Smooth muscle cell of the brain vasculature (primary cell): ENCODE measurements around the gene TPO.
A peak's percentile ranks its signal among the peaks of the same experiment; 100 is the strongest.

ENCODE experiments used
- DNase-seq: peaks from one replicate; pipeline ENCODE4 v3.0.0-alpha.2; 2012; ENCODE audit warnings: low read depth, low spot score

TPO gene

DNA sequence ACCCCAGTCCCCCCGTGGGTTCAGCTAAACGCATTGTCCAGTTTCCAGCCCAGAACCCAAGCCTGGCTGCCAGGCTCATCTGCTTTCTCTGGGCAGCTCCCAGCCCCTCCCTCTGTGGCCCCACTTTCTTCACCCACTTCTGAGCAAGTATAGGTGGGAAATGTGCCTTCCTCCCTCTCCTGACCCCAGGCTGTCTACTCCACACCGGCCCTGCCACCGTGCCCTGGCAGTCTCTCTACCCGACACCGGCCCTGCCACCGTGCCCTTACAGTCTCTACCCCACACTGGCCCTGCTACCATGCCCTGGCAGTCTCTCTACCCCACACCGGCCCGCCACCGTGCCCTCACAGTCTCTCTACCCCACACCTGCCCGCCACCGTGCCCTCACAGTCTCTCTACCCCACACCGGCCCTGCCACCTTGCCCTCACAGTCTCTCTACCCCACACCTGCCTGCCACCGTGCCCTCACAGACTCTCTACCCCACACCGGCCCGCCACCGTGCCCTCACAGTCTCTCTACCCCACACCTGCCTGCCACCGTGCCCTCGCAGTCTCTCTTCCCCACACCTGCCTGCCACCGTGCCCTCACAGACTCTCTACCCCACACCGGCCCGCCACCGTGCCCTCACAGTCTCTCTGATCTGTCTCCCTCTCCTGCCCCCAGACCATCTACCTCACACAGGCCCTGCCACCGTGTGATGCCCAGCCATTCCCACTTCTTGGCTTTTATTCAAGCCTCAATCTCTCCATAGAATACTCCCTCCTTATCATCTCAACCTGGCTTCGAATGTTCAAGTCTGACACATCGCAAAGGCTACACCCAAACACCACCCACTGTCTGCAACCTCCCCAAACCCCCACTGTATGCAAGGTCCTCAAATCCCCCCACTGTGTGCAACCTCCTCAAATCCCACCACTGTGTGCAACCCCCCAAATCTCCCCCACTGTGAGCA is 108.9 kb downstream of the TPO start:
- no peak for DNase-seq

DNA sequence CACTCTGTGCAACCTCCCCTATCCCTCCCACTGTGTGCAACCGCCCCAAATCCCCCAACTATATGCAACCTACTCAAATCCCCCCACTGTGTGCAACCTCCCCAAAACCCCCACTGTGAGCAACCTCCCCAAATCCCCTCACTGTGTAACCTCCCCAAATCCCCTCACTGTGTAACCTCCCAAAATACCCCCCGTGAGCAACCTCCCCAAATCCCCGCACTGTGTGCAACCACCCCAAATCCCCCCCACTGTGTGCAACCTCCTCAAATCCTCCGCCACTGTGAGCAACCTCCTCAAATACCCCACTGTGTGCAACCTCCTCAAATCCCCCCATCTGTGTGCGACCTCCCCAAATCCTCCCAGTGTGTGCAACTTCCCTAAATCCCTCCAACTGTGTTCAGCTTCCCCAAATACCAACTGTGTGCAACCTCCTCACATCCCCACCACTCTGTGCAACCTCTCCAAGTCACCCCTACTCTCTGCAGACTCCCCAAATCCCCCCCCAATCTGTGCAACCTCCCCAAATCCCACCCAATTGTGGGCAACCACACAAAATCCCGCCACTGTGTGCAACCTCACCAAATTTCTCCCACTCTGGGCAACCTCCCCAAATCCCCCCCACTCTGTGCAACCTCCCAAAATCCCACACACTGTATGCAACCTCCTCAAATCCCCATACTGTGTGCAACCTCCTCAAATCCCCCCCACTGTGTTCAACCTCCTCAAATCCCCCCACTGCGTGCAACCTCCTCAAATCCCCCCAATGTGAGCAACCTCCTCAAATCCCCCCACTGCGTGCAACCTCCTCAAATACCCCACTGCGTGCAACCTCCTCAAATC is 114.1 kb downstream of the TPO start:
- no peak for DNase-seq

DNA sequence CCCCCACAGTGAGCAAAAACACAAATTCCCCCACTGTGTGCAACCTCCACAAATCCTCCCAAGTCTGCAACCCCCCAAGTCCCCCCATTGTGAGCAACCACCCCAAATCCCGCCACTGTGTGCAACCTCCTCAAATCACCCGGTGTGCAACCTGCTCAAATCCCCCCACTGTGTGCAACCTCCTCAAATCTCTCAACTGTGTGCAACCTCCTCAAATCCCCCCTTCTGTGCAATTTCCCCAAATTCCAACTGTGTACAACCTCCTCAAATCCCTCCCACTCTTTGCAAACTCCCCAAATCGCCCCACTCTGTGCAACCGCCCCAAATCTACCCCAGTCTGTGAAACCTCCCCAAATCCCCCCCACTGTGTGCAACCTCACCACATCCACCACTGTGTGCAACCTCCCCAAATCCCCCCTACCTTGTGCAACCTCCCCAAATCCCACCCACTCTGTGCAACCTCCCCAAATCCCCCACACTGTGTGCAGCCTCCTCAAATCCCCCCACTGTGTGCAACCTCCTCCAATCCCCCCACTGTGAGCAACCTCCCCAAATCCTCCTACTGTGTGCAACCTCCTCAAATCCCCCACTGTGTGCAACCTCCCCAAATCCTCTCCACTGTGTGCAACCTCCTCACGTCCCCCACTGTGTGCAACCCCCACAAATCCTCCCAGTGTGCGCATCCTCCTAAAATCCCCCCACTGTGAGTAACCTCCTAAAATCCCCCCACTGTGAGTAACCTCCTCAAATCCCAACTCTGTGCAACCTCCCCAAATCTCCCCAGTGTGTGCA is 115.2 kb downstream of the TPO start:
- no peak for DNase-seq

DNA sequence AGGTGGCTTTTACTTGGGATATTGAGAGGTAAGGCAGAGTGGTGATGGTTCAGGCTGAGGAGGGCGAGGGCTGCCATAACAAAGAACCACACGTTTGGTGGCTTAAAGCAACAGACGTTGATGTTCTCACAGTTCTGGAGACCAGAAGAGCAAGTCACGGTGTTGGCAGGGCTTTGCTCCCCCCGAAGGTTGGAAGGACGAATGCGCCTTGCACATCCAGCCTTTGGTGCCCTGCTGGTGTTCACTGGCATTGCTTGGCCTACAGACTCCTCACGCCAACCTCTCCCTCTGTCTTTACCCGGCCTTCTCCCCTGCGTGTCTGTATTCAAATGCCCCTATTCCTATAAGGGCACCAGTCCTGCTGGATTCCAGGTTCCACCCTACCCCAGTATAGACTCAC is 125.4 kb downstream of the TPO start:
- DNase-seq, result no peak

DNA sequence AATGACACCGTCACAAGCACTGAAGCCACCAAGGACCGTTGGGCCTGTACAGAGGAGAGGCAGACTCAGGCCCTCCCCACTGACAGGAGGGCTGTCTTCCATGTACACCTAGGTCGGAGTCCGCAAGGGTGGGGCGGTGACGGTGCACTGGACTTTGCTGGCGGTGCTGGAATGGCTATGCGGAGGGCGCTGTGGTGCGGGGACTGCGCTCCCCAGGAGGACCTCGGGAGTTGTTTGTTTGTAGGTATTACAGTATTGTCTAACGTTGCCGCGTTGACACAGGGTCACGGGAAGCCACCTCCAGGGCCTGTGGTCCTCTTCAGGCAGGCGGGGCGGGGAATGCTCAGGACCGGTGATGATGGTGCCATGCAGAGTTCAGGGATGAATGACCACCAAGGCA is 126.2 kb downstream of the TPO start:
- no peak for DNase-seq

DNA sequence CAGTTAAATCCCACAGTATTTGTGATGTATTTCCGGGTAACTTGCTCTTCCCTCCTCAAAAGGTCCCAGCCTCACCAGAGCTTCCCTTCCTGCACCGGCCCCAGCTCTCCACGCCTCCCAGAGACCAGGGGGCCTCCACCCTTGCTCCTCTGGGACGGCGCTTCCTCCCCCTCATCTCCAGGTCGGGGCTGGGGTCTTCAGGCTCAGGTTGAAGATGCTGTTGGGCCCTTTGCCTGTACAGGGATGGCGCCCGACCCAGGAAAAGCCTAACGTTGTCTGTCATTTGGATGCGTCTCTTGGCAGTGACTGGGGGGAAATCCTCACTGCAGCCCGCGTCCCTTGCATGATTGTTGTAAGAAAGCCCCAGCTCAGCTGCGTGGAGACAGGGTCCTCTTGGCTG is 126.7 kb downstream of the TPO start:
- no peak for DNase-seq

DNA sequence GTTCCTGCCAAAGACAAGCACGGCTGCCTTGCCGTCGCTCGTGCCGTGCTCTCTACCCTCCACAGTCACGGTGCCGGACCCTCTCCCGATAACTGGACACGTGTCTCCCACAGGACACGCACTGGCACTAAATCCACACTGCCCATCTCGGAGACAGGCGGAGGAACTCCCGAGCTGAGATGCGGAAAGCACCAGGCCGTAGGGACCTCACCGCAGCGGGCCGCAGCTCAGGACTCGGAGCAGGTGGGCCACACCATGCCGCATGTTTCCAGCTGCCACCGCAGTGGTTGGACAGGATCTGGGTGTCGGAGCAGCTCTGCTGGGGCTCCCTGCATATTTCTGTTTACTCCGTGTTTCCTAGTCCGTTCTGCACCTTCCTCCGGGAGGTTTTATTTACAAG is 127.2 kb downstream of the TPO start:
- no peak for DNase-seq

DNA sequence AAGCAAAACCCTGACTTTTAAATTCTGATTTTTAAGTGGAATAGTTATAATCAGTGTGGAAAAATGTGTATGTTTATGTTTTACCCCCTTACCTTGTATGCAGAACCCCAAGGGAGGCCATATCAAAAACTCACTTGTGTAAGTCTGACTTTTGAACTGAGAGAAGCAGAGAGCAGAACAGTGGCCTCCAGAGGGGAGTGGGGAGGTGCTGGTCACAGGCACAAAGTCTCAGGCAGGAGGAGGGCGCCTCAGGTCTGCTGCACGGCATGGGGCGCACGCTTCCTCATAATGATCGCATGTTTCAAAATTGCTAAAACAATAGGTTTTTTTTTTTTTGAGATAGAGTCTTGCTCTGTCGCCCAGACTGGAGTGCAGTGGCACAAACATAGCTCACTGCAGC is 127.8 kb downstream of the TPO start:
- no peak for DNase-seq

DNA sequence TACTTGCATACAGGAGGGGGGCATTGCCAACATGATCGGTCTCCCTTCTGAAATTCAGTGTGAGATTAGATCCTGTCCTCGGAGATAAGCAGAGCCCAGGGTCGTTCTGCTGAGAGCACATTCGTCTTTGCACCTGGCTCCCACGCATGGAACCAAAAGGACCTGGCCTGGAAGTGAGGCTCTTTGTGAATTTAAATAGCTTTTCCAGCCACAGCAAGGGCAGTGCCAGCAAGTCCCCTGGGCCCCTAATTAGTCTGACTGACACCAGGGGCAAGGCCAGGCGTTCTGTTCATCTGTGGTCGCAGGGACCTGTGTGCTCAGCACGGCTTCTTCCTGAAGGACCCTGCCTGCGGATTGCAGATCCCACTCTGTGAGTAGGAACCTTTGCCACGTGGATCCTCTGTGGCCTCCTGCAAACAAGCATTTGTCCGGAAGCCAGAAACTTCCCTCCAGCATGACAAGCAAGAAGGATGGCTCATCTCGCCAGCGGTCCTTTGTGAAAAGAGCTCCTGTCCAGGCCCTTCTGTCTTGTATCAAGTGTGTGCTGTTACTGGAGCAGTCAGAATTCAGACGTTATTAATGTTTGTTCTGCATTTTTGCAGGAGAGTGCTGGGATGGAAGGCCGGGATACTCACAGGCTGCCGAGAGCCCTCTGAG is 128.7 kb downstream of the TPO start:
- no peak for DNase-seq

DNA sequence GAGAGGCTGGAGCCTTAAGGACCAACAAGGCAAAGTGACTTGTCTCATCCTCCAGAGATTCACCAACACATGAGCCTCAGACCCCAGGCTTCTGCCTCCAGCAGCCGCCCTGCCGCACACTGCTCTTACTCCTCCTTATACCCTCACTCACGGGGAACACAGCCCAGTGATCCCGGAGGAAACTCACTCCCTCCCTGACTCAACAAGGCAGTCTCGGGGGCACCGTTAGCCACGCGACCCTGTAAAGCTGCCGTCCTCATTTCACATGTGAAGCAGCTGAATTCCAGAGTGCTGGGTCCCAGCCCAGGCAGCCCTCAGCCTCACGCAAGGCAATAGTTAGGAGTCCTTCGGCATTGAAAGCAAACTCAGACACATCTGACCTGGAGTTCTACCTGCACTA is 129.7 kb downstream of the TPO start:
- DNase-seq, result no peak

DNA sequence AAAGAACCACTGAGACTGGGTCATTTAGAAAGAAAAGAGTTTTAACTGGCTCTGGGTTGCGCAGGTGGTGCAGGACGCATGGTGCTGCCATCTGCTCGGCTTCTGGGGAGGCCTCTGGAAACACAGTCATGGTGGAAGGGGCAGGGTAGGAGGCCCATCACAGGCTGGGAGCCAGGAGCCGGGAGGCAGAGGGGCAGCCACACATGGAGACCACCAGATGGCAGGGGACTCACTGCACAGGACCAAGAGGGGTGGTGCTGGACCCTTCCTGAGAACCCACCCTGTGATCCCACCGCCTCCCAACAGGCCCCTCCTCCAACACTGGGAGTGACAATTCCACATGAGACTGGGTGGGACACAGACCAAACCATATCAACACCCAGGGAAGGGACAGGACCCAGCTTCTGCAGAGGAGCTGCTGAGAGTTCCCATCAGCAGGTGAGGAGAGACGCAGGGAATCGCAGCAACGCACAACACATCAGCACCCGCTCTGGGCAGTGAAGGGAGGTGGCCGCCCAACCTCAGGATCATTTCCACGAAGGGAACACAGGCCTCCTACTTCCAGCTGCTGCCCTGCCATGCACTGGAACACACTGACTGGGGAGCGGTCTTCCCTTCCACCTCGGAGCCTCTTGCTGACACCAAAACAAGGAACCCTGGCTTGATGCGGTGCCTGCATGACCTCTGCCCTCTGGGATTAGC is 130.7 kb downstream of the TPO start:
- DNase-seq, result no peak

DNA sequence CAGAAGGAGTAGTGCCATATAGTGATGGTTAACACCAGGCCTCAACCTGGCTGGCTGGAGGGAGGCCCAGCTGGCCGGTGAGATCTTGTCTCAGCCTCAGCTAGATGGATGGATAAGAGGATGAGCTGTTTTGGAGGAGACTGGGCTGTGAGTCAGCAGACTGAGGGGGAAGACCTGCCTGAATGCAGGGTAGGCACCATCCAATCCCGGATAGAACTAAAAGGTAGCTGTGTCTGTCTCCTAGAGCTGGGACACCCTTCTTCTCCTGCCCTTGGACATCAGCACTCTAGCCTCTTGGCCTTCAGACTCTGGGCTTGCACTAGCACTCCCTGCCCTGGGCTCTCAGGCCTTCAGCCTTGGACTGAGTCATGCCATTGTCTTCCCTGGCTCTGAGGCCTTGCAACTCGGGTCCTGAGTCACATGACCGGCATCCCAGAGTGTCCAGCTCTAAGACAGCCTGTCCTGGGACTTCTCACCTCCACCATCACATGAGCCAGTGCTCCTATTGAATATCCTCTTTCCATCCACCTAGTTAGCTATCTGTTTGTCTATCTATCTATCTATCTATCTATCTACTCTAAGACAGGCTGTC is 131.3 kb downstream of the TPO start:
- no peak for DNase-seq

DNA sequence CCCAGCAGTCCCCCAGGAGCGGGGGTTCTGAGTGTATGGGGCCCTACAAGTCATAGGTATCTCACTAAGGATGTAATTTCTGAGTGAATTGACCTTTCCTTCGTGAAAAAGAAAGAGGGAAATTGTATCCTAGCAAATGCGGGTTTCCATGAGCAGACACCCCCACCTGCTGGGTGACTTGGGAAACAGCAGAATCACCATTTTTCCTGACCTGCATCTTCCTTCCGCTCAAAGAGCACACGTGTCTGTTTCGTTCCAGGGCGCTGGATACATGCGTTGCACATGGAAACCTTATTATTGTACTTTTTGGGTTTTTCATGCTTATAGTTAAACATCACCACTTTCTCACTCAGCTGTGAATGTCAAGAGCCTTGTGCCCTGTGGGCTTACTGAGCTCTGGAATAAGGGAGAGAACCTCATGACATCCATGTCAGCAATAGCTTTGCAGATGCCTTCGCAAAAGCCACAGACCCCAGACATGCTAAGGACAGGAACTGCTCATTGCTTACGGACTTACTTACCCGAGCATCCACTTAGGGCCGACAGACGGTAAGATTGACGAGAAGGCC is 132.8 kb downstream of the TPO start:
- peak; percentile 39 for DNase-seq

DNA sequence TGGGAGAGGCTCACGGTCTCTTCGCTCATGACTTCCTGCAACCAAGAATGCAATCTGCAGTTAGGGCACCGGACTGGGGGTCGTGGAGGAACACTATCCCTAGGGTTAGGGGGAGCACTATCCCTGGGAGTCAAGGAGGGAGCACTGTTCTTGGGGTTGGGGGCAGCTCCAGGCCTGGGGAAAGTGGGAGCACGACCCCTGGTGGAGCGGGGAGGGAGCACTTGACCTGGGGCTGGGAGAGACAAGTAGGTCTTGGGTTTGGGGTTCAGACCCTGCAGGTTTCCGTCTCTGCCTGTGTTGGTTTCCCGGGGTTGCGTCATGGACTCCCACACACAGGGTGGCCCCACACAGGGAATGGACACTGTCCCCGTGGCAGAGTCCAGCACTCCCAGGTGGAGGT is 133.6 kb downstream of the TPO start:
- no peak for DNase-seq

DNA sequence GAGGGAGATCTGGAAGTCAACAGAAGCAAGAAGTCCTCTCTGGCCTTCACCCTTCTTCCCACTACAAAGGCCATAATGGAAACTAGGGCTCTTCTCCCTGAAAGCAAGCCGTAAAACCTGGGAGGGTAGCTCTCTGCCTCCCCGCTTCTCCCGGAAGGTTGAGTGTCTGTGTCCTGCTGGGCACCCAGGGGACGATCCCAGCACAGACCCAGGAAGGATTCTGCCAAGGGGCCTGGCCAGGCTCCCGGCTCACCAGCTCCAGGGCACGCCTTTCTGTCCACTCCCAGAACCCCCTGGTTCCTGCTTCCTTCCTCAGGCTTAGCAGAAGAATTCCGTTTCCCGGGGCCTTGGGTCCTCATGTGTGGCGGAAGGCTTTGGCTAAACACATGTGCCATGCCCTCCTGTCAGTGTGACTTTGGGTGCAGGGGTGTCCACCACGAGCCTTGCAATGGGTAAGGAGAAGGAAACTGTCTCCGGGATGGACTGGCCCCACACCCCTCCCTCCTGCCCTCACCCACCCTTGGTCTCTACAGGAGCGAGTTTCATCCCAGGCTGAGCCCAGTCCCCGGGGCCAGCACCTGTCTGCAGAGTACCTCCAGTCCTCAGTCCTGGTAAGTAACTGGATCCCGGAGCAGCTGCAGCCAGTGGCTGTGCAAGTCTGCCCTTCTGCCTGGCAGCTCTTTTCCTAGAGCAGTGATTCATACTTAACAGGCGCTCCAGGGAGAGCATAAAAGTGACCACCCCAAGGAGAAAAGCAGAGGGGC is 135.8 kb downstream of the TPO start:
- no peak for DNase-seq

DNA sequence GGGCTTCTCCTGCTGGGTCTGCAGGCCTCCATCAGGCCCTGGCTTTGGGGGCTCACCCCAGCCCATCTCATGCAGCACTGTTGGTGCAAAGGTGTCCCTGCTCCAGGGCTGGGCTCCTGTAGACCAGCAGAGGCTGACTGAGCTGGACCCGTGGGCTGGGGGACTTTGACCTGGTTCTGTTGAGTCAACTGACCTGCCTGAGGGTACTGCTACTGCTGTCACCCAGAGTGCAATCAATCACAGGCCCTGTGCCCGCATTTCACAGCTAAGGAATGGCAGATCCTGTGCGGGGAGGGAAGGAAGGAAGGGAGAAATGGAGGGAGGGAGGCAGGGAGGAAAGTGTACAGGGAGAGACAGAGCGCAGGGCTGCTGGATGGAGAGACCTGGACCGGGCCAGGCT is 136.8 kb downstream of the TPO start:
- no peak for DNase-seq

DNA sequence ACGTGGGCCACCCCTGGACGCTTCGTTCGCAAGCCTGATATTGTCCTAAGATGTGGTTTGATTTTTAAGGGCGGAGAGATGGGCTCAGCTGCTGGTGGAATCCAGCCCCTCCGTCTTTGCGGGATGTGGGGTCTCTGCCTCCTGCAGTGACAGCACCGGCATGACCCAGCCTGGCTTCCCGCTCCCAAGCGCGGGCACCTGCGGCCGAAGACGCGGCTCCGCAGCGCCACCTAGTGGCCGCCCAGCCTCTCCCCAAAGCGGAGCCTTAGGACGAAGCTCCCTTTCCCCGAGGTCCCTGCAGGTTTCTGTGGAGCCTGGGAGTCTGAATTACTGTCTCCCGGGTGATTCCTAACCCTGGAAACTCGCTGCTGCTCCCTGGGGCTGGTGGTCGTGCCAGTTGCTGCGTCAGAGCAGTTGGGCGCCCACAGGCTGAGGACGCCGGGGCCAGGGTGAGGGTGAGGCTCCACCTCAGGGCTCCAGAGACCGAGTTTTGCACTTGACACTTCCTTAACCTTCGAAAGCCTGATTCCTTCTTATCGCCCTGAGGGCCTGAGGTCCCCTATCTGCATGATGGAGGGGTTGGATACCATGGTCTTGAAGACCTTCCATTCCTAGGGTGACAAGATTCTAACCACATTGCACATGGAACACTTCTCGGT is 137.5 kb downstream of the TPO start:
- no peak for DNase-seq

DNA sequence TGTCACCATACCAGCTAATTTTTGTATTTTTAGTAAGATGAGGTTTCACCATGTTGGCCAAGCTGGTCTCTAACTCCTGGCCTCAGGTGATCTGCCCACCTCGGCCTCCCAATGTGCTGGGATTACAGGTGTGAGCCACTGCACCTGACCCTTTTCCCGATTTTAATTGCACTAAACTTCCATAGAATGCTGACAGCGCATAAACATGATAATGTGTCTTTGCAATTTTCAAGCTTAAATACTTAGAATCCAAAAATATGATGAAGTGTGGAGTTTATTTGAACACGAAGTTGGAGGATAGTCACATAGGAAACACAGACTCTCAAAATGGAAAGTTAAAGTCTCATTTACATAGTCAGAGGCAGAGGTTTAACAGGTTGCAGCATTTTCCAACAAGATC is 138.6 kb downstream of the TPO start:
- DNase-seq, result no peak

DNA sequence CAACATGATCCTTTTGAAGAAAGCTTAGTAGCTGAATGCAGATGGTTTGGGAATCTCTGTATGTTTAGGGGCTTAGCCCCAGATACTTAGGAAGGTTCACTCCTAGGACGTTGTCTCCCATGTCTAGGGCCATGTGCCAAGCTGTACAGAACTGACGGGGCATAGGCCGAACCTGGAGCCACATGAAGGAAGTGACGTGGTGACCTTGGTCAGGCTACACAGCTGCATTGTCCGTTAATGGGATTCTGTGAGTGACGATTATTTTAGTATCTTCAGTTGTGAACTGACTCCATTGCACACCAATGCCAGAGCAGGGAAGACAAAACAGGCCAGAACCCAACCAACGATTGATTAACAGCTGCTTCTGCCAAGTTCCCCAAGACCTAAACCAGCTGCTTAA is 139.3 kb downstream of the TPO start:
- DNase-seq, result no peak
